Peyer's patch (tissue), 4 donors: ENCODE measurements around the gene SP5.

Source experiments
- POLR2A ChIP-seq, 2 donors: fragments of 450-650 bp; IDR thresholded peaks; one replicate each; pipeline ENCODE4 v1.5.1; 2017; ENCODE audit warnings: antibody characterized with exemption in 2 of 2, mild to moderate bottlenecking in 2 of 2, moderate library complexity in 2 of 2
- TF ChIP-seq, protein P1 (sequence below), 6 experiments: fragments of 450-650 bp in 4 of 6; fragments of 200-600 bp in 2 of 6; sonication (generic) in 1 of 6; IDR thresholded peaks; one replicate each; pipeline ENCODE4 v1.5.1; 2017 to 2019; ENCODE audit warnings: antibody characterized with exemption in 6 of 6, mild to moderate bottlenecking in 3 of 6, moderate library complexity in 1 of 6

DNA sequence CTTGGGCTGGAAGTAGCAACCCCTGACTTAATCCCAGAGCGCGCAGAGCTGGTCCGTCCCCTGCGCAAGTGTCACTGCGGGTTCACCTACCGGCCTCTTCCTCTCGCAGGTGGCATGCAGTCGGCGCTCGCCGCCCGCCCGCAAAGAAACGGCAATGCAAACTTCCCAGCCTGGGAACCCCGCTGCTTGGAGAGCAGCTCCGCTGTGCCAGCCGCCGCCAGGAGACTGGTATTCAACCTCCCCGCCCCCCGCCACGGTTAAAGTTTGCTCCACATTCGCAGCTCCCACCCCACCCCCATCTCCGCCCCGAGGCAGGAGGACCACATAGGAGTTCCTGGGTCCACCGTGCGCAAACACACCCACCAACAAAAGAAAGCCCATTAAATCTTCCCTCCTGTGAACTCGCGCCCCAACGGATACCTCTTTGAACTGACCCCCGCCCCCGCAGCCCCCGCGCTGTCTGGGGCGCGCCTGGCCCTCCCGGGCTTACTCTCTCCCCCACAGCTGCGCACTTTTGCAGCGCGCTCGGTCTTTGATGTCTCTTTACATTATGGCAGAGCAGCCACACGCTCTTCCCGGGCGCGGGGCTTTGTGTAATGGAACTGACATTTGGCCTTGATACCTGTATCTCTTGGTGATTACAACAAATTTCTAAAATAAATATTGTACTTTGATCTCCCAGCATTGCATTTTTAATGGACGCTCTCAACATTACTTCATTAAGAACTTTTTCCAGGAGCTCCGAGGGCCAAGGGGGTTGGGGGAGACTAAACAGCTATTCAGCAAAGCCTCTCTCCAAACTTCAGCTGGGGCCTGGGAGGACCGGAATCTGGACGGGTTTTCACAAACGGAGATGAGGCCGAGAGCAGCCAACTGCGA is 3.1 kb upstream of the SP5 start:
- TF ChIP-seq, protein P1, sequence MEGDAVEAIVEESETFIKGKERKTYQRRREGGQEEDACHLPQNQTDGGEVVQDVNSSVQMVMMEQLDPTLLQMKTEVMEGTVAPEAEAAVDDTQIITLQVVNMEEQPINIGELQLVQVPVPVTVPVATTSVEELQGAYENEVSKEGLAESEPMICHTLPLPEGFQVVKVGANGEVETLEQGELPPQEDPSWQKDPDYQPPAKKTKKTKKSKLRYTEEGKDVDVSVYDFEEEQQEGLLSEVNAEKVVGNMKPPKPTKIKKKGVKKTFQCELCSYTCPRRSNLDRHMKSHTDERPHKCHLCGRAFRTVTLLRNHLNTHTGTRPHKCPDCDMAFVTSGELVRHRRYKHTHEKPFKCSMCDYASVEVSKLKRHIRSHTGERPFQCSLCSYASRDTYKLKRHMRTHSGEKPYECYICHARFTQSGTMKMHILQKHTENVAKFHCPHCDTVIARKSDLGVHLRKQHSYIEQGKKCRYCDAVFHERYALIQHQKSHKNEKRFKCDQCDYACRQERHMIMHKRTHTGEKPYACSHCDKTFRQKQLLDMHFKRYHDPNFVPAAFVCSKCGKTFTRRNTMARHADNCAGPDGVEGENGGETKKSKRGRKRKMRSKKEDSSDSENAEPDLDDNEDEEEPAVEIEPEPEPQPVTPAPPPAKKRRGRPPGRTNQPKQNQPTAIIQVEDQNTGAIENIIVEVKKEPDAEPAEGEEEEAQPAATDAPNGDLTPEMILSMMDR (IDR thresholded peaks at IDR 0.05): no peak
- TF ChIP-seq POLR2A (IDR thresholded peaks at IDR 0.05): no peak
